Measurements from ENCODE around the gene MT3.

MT3 gene

DNA sequence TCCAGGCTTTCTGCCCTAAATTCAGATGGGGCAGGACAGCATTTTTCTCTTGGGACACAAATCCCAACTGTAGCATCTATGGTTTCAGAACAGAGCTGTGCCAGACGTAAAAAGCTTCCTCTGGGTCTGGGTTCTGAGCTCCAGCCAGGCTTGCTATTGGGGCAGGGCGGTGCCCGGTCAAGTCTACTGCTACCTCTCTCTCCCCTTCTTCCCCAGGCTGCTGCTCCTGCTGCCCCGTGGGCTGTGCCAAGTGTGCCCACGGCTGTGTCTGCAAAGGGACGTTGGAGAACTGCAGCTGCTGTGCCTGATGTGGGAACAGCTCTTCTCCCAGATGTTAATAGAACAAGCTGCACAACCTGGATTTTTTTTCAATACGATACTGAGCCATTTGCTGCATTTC is 44.2 kb downstream of the MT3 start:
- ChIA-PET POLR2A (no interaction called here), CTCF (no interaction called here)
- TF ChIP-seq, protein P1, sequence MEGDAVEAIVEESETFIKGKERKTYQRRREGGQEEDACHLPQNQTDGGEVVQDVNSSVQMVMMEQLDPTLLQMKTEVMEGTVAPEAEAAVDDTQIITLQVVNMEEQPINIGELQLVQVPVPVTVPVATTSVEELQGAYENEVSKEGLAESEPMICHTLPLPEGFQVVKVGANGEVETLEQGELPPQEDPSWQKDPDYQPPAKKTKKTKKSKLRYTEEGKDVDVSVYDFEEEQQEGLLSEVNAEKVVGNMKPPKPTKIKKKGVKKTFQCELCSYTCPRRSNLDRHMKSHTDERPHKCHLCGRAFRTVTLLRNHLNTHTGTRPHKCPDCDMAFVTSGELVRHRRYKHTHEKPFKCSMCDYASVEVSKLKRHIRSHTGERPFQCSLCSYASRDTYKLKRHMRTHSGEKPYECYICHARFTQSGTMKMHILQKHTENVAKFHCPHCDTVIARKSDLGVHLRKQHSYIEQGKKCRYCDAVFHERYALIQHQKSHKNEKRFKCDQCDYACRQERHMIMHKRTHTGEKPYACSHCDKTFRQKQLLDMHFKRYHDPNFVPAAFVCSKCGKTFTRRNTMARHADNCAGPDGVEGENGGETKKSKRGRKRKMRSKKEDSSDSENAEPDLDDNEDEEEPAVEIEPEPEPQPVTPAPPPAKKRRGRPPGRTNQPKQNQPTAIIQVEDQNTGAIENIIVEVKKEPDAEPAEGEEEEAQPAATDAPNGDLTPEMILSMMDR (IDR thresholded peaks at IDR 0.05; ENCODE audit: insufficient read depth, low read length, missing control alignments), result no peak
- DNase-seq (ENCODE audit: low read depth, low spot score), result no peak
- no peak overlapping the region for H3K4me3 ChIP-seq (ENCODE audit: low read depth, low read length)

DNA sequence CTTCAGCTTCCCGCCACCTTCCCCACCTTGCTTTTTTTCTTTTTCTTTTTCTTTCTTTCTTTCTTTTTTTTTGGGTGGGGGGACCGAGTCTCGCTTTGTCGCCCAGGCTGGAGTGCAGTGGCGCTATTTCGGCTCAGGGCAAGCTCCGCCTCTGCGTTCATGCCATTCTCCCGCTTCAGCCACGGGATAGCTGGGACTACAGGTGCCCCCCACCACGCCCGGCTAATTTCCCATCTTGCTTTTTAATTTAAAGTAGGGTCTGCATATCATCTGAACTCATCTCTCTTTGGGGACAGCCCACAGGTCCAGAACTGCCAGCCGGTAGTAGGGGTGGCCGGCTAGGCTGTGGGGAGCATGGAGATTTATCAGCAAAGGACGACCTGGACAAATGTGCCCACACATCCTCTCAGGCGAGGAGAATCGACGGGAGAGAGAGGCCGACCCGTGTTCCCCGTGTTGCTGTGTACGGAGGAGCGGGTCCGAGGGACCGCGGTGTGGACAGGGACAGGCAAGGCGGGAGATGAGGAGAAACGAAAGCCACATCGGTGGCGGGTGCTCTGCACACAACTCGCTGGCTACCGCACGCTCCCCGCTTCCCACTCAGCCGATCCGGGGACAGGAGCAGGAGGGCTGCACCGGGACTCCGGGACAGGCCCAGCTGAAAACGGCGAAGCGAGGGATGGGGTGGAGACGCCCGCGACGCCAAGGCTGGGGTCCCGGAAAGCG is 45.5 kb downstream of the MT3 start:
- H3K4me3 ChIP-seq (ENCODE audit: low read depth, low read length), result peak overlapping the region; percentile 27
- no peak for DNase-seq (ENCODE audit: low read depth, low spot score)
- TF ChIP-seq, protein P1 (IDR thresholded peaks at IDR 0.05; ENCODE audit: insufficient read depth, low read length, missing control alignments), result no peak
- ChIA-PET CTCF (interaction anchor here (0.6 to 1.0 kb wide), 2 partner anchors 58 to 235 kb away, joined by 3 read pairs; no protein-coding TSS in a partner anchor), POLR2A (no interaction called here)

DNA sequence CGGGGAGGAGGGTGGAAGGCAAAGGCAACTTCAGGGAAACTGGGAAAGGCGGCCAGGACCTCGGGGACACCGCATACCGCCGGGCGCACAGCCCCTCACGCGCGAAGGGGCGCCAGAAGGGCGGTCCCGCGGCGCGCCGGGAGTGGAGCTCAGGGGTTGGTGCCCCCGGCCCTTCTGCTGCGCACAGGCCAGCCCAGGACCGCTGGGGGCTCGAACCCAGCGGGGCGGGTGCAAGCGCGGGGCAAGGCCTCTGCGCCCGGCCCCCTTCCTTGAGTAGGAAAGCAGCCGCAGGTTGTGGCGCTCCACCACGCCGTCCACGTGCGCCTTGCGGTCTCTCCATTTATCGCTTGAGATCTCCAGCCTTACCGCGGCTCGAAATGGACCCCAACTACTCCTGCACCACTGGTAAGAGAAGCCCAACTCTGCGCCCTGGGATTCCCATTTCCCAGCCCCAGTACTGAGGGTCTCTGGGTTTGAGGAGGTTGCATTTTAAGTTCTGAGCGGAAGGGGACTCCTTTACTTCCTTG is 46.2 kb downstream of the MT3 start:
- TF ChIP-seq, protein P1 (IDR thresholded peaks at IDR 0.05; ENCODE audit: insufficient read depth, low read length, missing control alignments), result no peak
- ChIA-PET POLR2A (interaction anchor here (1.8 kb wide), 1 partner anchor 10 kb away, joined by 12 read pairs; the partner anchor contains the start of gene MT1E), CTCF (interaction anchor here (0.6 to 1.0 kb wide), 2 partner anchors 59 to 234 kb away, joined by 3 read pairs; no protein-coding TSS in a partner anchor)
- no peak for DNase-seq (ENCODE audit: low read depth, low spot score)
- peak overlapping the region; percentile 27 for H3K4me3 ChIP-seq (ENCODE audit: low read depth, low read length)

DNA sequence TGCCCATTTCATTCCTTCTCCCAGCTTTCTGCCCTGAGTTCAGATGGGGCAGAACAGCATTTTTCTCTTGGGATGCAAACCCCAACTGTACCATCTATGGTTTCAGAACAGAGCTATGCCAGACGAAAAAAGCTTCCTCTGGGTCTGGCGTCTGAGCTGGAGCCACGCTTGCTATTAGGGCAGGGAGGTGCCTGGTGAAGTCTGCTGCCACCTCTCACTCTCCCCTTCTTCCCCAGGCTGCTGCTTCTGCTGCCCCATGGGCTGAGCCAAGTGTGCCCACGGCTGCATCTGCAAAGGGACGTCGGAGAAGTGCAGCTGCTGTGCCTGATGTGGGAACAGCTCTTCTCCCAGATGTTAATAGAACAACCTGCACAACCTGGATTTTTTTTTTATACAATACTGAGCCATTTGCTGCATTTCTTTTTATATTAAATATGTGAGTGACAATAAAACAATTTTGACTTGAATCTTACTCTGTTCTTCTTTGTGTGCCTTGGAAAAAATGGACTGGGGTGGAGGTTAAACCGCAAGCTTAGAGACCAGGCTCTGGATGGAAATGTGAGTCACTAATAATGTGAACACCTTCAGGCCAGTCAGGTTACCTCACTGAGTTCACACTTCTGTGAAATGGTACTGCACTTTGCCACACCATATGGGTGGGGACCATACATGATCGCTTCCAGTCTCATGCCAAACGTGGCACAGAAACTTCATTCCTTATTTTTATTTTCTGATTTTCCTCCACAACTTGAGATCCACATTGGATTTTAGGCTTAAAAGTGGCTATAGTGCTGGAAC is 47.5 kb downstream of the MT3 start:
- H3K4me3 ChIP-seq (ENCODE audit: low read depth, low read length), result no peak overlapping the region
- TF ChIP-seq, protein P1 (IDR thresholded peaks at IDR 0.05; ENCODE audit: insufficient read depth, low read length, missing control alignments), result no peak
- no peak for DNase-seq (ENCODE audit: low read depth, low spot score)
- ChIA-PET CTCF (no interaction called here), POLR2A (interaction anchor here (1.8 kb wide), 1 partner anchor 11 kb away, joined by 12 read pairs; the partner anchor contains the start of gene MT1E)

DNA sequence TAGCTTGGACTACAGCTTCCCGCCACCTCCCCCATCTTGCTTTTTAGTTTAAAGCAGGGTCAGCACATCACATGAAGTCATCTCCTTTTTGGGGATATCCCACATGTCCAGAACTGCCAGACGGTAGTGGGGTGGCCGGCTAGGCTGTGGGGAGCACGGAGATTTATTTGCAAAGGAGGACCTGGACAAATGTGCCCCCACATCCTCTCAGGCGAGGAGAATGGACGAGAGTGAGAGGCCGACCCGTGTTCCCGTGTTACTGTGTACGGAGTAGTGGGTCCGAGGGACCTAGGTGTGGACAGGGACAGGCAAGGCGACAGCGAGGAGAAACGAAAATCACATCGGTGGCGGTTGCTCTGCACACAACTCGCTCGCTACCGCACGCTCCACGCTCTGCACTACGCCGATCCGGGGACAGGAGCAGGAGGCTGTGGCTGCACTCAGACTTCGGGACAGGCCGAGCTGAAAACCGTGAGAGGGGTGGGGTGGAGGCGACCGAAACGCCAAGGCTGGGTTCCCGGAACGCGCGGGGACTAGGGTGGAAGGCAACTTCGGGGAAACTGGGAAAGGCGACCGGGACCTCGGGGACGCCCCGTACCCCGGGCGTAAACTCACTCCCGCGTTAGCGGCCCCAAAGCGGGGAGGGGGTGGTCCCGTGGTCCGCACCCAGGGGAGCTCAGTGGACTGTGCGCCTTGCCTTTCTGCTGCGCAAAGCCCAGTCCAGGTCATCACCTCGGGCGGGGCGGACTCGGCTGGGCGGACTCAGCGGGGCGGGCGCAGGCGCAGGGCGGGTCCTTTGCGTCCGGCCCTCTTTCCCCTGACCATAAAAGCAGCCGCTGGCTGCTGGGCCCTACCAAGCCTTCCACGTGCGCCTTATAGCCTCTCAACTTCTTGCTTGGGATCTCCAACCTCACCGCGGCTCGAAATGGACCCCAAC is 48.8 kb downstream of the MT3 start, which contains the start of gene MT1A:
Gene MT1A, plus strand, starts transcription at position 853 of the 937 bp plus-strand sequence. Its CDS starts 73 bp downstream, at position 926.
- CTCF ChIA-PET, result no interaction called here
- no peak for DNase-seq (ENCODE audit: low read depth, low spot score)

More for the DNA sequence above, 48.8 kb downstream of the MT3 start, which contains the start of gene MT1A:
- peak within 1 kb of the TSS; percentile 54 for H3K4me3 ChIP-seq (ENCODE audit: low read depth, low read length)
- TF ChIP-seq, protein P1 (IDR thresholded peaks at IDR 0.05; ENCODE audit: insufficient read depth, low read length, missing control alignments), result no peak
- POLR2A ChIA-PET, result interaction anchor here (1.0 kb wide), 1 partner anchor 30 kb away, joined by 3 read pairs; the partner anchor contains the start of gene MT2A
